GM19372 (cell line): ENCODE measurements around the gene LRRC52.
"Not testable (repeated sequence)": the region's sequence is repeated elsewhere in the genome, so short reads cannot be mapped to it uniquely, and the experiment has no call there.

Source experiments
- ATAC-seq: cut with Tn5 transposase; IDR thresholded peaks from one replicate; pipeline ENCODE4 v1.9.1; 2021; ENCODE audit warnings: mild to moderate bottlenecking, low read depth, moderate library complexity; ENCODE audit not compliant: unreplicated experiment

LRRC52 gene

DNA sequence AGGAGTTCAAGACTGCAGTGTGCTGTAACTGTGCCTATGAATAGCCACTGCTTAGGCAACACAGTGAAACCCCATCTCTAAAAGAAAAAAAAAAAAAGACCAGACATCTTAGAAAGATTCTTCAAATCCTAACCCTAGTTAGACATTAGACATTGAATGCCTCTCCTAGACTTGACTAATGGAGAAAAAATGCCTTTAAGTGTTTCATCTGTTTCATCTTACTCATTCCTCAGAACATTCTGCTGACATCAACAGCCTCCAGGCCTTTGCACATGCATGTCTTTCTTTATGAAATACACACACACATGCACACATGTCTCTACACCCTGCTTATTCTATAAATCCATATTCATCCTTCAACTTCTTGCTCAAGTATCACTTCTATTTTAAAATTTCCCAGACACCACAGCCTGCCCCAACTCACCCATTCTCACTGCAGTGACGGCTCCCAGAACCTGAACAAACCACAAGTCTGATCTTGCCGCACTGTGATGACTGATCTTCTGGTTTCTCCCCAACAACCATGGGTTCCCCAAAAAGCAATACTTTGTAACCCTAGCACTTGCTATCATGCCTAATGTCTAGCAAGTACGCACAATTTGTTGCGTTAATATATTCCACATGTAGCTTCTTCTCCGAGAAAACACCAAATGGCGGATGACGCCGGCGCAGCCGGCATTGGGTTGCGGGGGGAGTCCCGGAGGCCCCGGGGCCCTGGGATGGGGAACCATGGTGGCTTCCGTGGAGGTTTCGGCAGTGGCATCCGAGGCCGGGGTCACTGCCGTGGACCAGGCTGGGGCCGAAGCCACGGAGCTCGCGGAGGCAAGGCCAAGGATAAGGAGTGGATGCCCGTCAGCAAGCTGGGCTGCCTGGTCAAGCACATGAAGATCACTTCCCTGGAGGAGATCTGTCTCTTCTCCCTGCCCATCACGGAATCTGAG lies 37.4 kb downstream of the LRRC52 start:
- no peak for ATAC-seq

DNA sequence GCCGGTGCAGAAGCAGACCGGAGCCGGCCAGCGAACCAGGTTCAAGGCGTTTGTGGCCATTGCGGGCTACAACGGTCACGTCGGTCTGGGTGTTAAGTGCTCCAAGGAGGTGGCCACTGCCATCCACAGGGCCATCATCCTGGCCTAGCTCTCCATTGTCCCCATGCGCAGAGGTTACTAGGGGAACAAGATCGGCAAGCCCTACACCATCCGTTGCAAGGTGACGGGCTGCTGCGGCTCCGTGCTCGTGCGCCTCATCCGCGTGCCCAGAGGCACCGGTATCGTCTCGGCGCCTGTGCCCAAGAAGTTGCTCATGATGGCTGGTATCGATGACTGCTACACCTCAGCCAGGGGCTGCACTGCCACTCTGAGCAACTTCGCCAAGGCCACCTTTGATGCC lies 38.1 kb downstream of the LRRC52 start:
- ATAC-seq: no peak

DNA sequence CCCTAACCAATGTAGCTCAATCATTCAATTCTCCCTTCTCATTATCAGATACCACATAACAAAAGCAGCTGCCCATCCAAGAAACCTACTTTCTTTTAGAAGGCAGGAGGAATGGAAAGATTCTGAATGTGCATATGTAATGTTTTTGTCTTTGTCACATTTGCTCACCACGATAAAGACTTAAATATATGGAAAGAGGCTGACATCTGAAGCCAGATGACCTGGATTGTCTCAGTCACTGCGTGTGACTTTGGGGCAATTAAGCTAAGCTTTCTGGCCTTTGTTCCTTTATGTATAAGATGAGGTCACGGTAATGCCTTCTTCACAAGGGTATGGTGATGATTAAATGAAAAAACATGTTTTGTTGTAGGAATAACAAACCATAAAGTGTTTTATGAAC lies 42.6 kb downstream of the LRRC52 start:
- no peak for ATAC-seq

DNA sequence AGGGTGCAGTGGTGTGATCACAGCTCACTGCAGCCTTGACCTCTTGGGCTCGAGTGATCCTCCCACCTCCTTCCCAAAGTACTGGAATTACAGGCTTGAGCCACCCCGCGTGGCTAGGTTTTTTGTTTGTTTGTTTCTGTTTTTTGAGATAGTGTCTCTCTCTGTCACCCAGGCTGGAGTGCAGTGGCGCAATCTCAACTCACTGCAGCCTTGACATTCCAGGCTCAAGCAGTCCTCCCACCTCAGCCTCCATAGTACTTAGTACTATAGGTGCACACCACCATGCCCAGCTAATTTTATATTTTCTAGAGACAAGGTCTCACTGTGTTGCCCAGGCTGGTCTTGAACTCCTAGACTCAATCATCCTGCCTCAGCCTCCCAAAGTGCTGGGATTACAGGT lies 47.6 kb downstream of the LRRC52 start:
- ATAC-seq: not testable (repeated sequence)

DNA sequence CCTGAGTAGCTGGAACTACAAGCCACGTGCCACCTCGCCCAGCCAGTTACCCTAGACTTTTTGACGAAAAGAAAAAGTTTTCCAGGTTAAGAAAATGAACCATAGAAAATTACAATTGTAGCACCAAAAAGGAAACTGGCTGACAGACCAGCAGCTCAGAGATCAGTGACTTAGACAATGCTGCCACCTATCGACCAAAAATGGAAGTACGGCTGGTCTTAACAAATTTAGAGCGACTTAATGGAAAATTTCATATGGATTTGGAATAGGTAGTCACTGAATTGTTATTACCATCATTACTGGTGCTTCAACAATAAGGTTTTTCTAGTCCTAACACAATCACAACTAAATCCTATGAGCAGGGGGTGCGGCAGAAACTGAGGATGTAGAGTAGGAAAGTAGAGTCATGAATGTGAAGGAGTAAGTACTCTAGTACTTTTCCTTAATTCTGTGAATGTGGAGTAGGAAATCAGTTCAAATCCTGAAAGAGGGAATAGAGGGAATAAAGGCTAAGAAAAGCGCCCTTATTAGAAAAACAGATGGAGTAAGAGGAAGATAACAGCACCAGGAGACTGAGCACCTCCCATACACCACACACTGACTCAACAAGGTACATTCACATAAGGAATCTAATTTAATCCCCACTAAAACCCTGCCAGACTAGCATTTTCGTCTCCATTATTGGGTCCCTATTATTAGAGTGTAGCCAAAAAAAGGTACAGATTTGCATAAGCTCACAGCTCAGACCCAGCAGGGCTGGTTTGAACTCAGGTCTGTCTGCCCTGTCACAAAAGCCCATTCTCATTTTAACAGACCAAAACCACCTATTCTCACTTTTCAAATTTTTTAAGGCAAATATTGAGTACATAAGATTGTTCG lies 49.4 kb downstream of the LRRC52 start:
- peak; percentile 35 for ATAC-seq

DNA sequence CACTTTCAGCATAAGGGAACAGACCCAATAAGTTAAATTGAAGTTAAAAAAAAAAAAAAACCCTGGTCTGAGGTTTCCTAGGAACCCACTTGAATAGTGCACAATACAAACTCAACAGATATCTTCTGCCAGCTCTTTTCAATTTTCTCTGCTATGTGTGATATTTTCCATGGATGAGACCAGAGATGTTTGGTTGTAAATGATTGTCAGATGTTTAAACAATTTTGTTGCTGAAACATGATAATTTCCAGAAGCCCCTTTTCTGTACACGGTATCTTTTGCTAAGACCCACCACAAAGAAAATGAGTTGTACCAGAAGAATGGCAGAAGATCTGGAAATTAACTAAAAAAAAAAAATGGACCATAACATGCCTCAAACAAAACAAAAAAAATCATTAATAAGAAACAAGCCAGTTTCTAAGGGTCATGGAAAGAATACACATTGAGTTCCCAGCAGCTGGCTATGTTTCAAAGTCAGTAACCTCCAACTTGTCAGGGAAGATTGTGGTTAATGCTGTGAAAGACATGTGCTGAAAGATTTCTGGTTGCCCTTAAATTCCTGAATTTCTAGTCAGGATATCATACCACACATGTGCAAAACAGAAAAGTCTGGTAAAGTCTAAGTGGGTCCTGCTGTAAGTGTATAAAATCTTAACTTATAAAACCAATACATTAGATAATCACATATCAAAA lies 51.6 kb downstream of the LRRC52 start:
- no peak for ATAC-seq

DNA sequence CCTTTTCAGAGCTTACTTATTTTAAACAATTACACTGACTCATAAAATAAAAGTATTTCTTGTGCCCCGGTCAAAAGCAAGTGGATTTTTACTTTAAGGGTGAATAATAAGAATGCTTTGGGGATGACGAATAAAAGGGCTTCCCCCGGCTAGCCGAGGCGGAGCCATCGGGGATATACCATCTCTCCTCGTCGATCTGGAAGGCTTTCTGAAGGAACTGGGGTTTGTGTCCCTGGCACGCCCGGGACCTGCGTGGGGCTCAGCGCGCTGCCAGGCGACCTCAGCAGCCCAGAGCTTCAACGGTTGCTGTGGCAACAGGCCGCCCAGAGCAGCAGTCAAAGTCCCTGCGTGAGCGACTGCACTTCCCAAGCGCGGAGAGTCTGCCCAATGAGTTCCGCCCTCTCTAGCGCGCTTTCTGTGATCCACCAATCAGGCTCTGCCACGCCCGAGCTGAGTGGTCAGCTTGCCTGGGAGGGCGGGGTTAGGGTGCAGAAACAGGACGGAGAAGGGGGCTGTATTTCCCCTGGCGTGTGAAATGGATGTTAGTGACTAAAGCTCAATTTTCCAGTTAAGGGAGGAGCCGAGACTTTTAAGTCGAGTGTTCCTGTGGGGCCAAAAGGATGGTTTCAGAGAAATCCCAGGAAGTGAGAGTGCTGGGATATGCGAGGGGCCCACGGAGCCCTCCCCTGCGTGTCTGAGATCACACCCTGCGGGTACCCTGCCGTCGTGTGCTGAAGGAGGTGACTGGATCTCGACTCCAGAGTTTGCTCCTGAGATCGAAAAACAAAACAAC lies 54.3 kb downstream of the LRRC52 start:
- ATAC-seq: peak; percentile 95

DNA sequence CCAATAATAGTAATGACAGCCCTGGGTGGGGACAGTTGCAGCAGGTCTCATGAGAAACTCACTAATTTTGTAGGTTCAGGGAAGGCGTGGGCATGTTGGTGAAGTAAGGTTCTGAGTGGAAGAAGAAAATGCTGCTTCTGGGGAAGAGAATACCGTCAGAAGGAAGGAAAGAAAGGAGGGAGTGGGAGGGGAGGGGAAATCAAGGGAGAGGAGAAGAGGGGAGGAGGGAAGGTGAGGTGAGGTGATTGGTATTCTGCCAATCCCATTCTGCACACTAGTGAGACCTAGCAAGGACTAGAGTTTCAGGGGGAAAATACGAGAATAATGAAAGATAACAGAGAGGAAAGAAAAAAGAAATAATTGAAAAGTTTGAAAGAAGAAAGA lies 54.9 kb downstream of the LRRC52 start:
- no peak for ATAC-seq

DNA sequence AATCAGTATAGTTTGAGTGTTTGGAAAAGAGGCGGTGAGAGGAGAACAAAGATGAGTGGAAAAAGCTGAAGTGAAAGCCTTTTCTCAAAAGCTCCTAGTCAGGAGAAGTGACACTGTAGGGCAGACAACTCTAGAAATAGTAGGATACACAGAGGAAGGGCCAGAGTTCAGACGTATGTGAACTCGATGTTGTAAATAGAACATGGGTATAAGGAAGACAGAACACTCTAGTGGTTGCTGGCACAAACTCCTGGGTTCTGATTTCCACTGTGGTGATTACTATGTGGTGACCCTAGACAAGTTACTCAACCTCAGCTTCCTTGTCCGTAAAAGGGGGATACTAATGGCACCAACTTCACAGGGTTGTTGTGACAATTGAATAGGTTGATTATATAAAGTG lies 57.0 kb downstream of the LRRC52 start:
- ATAC-seq: no peak

DNA sequence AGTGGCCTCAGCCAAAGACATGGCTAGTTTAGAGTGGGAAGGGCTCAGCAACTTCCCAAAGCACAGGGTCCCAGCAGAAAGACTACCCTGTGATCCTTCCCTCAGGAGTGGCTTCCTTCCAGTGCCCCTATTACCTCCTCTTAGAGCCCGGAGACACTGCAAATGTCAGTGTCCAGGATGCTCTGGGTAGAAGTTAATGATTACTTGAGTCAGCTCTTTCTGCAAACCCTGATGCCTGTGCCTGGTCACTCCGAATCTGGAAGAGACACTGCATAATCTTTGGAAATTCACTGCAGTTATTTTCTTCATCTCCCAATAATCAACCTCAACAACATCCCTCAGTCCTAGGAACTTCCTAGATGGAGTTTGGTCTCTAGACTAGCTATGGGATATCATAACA lies 60.0 kb downstream of the LRRC52 start:
- ATAC-seq: no peak

DNA sequence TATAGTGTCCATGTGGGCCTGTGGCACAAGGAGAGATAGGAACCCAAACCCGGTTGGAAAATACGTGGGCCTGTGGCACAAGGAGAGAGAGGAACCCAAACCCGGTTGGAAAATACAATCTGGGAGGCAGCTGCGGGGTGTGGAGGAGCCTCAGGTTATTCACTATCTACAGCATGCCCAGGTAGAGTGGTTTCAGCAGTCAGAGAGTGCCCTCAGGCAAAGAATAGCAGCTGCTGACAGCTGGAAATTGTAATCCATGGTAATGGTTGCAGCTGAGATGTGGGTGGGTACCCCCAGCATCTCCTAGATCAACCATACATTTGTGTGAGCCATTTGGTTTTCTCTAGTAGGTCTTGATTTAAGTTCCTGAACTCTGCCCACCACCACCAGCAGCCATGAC lies 61.4 kb downstream of the LRRC52 start:
- no peak for ATAC-seq

DNA sequence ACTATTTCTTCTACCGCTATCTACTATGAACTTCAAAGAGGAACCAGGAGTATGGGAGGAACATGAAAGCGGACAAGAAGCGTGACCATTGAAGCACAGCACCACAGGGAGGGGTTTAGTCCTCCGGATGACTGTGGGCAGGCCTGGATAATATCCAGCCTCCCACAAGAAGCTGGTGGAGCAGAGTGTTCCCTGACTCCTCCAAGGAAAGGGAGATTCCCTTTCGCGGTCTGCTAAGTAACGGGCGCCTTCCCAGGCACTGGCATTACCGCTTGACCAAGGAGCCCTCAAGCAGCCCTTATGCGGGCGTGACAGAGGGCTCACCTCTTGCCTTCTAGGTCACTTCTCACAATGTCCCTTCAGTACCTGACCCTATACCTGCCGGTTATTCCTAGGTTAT lies 62.9 kb downstream of the LRRC52 start:
- ATAC-seq: not testable (repeated sequence)

DNA sequence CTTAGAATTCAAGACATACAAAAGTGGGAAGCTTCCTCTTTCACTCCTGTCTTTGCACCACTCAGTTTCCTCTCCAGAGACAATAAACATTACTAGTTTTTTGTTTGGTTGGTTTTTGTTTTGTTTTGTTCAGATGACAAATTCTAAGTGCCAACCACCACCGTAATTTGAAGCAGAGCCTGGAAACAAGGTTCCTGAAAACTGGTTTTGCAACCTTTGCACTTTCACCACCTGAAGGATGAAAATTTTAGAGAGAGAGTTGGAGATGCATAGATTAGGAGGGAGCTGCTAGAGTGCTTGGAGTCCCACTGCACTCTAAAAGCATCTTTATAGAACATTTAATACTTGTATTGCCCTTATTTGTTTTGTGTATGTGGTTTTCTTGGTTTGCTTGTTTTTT lies 67.1 kb downstream of the LRRC52 start:
- ATAC-seq: no peak

DNA sequence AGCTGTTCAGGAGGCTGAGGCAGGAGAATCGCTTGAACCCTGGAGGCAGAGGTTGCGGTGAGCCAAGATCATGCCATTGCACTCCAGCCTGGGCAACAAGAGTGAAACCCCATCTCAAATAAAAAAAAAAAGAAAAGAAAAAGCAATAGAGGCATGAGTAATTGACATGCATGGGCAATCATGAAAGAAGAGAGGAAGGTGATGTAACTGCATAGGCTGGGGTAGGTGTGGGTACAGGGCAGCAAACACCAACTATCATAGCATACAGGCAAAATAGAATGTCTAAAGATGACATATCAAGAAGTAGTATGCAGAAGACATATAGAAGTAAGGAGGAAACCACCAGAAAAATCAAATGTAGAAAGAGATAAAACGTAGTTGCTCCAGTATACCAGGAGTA lies 68.3 kb downstream of the LRRC52 start:
- no peak for ATAC-seq
